Measurements from ENCODE around the gene NOPCHAP1. TPM values are rescaled to one million over a fixed set of nuclear protein-coding genes. Genes with fewer than 3 reads are reported as not detected.

The NOPCHAP1 gene, protein sequence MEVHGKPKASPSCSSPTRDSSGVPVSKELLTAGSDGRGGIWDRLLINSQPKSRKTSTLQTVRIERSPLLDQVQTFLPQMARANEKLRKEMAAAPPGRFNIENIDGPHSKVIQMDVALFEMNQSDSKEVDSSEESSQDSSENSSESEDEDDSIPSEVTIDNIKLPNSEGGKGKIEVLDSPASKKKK
- 10 to 100 TPM in 2 of 6 donors, 1 to 10 TPM in 4; 2.1 to 13.0 (median 7.6) TPM for total RNA-seq

GRCh38 chr12:104986022-104986941, at the start of gene NOPCHAP1:
Gene NOPCHAP1 (plus strand): TSS chr12:104986316. CDS start chr12:104986353, 37 bp downstream.
- 1% methylated on average over 28 to 42 of the region's 59 CpGs for WGBS, 2 donors
- TF ChIP-seq EP300 (IDR thresholded peaks at IDR 0.05) (no peak), CTCF (IDR thresholded peaks at IDR 0.05) (no peak), POLR2AphosphoS5 (IDR thresholded peaks at IDR 0.05) (peak; percentile 38 to 82), POLR2A (IDR thresholded peaks at IDR 0.05) (peak in 1 of 4 donors; percentile 83)
- H3K4me3 ChIP-seq = peak within 1 kb of the TSS; percentile 78 to 97 (median 94)
- peaks cover 0 to 9% (median 2%) of the 10 kb centered on the region in 4 donors for H3K36me3 ChIP-seq
- DNase-seq (peak; percentile 94 to 95), ATAC-seq (ENCODE audit: low FRiP score in 2 of 2) (peak; percentile 99 to 100)
- H3K4me1 ChIP-seq = peaks cover 13 to 18% (median 14%) of the 10 kb centered on the region in 4 donors
- peak within 1 kb of the TSS; percentile 67 to 80 (median 76) for H3K27ac ChIP-seq
- no peaks in the 10 kb centered on the region for H3K9me3 ChIP-seq
- no peaks in the 10 kb centered on the region for H3K27me3 ChIP-seq

DNA sequence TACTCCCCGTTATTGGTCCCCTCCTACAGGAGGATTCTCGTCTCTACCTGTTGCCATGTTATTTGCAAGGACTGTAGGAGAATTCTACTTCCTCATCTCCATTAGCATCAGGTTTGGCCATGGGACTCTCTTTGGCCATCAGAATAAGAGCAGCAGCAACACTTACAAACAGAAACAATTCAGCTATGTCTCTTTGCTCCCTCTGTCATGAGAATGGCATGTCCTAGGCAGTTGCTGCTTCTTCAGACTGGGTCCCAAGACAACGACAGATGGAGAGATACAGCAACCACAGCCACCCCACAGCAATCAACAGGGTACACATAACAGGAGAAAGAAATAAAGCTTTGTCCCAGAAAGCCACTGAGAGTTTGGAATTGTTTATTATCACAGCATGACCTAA, 47.7 kb upstream of the NOPCHAP1 start:
- DNase-seq (no peak), ATAC-seq (ENCODE audit: low FRiP score in 2 of 2) (no peak)
- Histone ChIP-seq H3K4me3 (no peak overlapping the region), H3K27ac (no peak overlapping the region), H3K36me3 (no peaks in the 10 kb centered on the region), H3K27me3 (no peaks in the 10 kb centered on the region), H3K4me1 (no peaks in the 10 kb centered on the region), H3K9me3 (no peaks in the 10 kb centered on the region)
- TF ChIP-seq POLR2AphosphoS5 (IDR thresholded peaks at IDR 0.05) (no peak), EP300 (IDR thresholded peaks at IDR 0.05) (no peak), POLR2A (IDR thresholded peaks at IDR 0.05) (no peak), CTCF (IDR thresholded peaks at IDR 0.05) (no peak)
- WGBS, 2 donors = 70 to 75% methylated on average over 3 of the region's 3 CpGs

- Histone ChIP-seq H3K4me1 (no peaks in the 10 kb centered on the region), H3K27ac (no peak overlapping the region), H3K4me3 (no peak overlapping the region), H3K27me3 (no peaks in the 10 kb centered on the region), H3K36me3 (no peaks in the 10 kb centered on the region), H3K9me3 (no peaks in the 10 kb centered on the region)
- DNase-seq = no peak
- TF ChIP-seq POLR2A (IDR thresholded peaks at IDR 0.05) = no peak
- TF ChIP-seq EP300 (IDR thresholded peaks at IDR 0.05) = no peak
- no peak for TF ChIP-seq CTCF (IDR thresholded peaks at IDR 0.05)
- TF ChIP-seq POLR2AphosphoS5 (IDR thresholded peaks at IDR 0.05) = no peak
- ATAC-seq (ENCODE audit: low FRiP score in 2 of 2) = no peak
- WGBS, 2 donors = 76 to 79% methylated on average over 2 of the region's 2 CpGs
Observed at GRCh38 chr12:104939089-104939488, 47.0 kb upstream of the NOPCHAP1 start.

DNA sequence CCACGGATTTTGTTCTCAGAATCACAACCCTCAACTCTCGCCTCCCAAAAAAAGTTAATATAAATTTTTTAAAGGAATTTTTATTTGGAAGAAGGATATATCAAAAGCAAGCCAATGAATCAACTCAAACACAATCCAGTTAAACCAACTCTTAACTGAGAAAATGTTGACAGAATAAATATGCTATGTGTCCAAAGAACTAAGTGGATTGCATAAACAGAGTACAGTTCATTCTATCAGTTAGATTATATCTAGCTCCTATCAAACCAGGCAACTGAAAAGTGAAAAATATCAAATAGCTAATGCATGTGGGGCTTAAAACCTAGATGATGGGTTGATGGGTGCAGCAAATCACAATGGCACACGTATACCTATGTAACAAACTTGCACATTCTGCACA, 44.7 kb upstream of the NOPCHAP1 start:
- no peak for ATAC-seq (ENCODE audit: low FRiP score in 2 of 2)
- H3K36me3 ChIP-seq = no peaks in the 10 kb centered on the region
- no peak overlapping the region for H3K4me3 ChIP-seq
- TF ChIP-seq POLR2A (IDR thresholded peaks at IDR 0.05) (no peak), EP300 (IDR thresholded peaks at IDR 0.05) (no peak), CTCF (IDR thresholded peaks at IDR 0.05) (no peak), POLR2AphosphoS5 (IDR thresholded peaks at IDR 0.05) (no peak)
- no peaks in the 10 kb centered on the region for H3K27me3 ChIP-seq
- WGBS, 2 donors = 81 to 91% methylated on average over 3 of the region's 3 CpGs
- H3K9me3 ChIP-seq = no peaks in the 10 kb centered on the region
- H3K4me1 ChIP-seq = no peaks in the 10 kb centered on the region
- H3K27ac ChIP-seq = no peak overlapping the region
- no peak for DNase-seq

Measured in upper lobe of left lung (tissue), 6 donors.